ENCODE measurements around the gene AK1. TPM values are rescaled to one million over a fixed set of nuclear protein-coding genes. Genes with fewer than 3 reads are reported as not detected.

The AK1 gene
- total and polyA plus RNA-seq, 2 of the 13 experiments (the other 11 are each of a cell fraction or from before 2014, with no cell fraction given) = 19.1 to 32.8 TPM

DNA sequence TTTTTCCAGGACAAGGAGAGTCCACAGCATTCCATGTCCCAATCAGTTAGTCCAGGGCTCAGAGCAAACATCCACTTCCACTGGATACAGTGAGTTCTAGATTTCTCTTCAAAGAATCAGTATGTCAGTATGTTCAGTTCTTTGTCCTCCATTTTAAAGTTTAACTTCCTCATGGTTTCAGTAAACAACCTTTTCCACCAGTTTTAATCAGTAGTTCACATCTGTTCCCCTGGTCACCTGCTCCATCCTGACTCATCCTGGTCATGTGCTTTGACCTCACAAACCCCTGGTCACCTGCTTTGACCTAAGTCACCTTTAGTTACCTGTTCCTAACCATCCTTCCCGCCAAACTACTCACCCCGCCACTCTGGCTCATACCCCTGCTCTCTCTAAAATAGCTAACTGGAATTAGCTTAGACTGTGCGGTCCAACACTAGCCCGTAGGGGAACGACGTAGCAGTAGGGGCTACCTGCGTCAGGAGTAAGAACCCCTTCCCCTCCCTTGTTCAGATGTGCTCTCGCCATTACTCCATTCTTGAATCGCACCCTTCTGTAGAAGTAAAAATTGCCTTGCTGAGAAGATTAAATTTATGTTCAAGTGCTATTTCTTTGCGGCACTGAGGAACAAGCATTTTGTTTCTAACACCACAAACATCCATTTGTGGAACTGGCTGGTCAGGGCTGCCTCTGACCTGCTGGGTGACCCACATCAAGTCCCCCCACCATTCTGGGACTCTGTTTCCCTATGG lies 28.5 kb downstream of the AK1 start (continued):
- no peak for TF ChIP-seq HNF4A (CRISPR knock-in tag; IDR thresholded peaks at IDR 0.05)
- no peak for TF ChIP-seq NCOA2 (CRISPR knock-in tag; IDR thresholded peaks at IDR 0.05)
- peak; percentile 38 for TF ChIP-seq TEAD3 (CRISPR knock-in tag; optimal IDR thresholded peaks at IDR 0.05; ENCODE audit: borderline replicate concordance)
- TF ChIP-seq ZMAT3 (CRISPR knock-in tag; conservative IDR thresholded peaks at IDR 0.05) = no peak
- no peak for TF ChIP-seq ZNF383 (CRISPR knock-in tag; IDR thresholded peaks at IDR 0.05; ENCODE audit: borderline replicate concordance)
- TF ChIP-seq, protein P1, sequence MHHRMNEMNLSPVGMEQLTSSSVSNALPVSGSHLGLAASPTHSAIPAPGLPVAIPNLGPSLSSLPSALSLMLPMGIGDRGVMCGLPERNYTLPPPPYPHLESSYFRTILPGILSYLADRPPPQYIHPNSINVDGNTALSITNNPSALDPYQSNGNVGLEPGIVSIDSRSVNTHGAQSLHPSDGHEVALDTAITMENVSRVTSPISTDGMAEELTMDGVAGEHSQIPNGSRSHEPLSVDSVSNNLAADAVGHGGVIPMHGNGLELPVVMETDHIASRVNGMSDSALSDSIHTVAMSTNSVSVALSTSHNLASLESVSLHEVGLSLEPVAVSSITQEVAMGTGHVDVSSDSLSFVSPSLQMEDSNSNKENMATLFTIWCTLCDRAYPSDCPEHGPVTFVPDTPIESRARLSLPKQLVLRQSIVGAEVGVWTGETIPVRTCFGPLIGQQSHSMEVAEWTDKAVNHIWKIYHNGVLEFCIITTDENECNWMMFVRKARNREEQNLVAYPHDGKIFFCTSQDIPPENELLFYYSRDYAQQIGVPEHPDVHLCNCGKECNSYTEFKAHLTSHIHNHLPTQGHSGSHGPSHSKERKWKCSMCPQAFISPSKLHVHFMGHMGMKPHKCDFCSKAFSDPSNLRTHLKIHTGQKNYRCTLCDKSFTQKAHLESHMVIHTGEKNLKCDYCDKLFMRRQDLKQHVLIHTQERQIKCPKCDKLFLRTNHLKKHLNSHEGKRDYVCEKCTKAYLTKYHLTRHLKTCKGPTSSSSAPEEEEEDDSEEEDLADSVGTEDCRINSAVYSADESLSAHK (CRISPR knock-in tag; IDR thresholded peaks at IDR 0.05; ENCODE audit: borderline replicate concordance) = no peak
- TF ChIP-seq ZNF17 (CRISPR knock-in tag; IDR thresholded peaks at IDR 0.05) = no peak
- no peak for TF ChIP-seq ZNF782 (CRISPR knock-in tag; IDR thresholded peaks at IDR 0.05; ENCODE audit: borderline replicate concordance)
- TF ChIP-seq FOSL1 (CRISPR knock-in tag; IDR thresholded peaks at IDR 0.05; ENCODE audit: borderline replicate concordance) = peak; percentile 52; the same call in 1 of the 2 replicates
- no peak for TF ChIP-seq ZSCAN31 (CRISPR knock-in tag; IDR thresholded peaks at IDR 0.05; ENCODE audit: low read depth)

All from HepG2 (cell line).